WERI-Rb-1 (cell line): ENCODE measurements around the gene CYTL1.

ENCODE experiments used
- DNase-seq: peaks from one replicate; pipeline ENCODE4 v3.0.0-alpha.2; 2020
- H3K27ac ChIP-seq: fragments of 250-450 bp; sonication (Bioruptor Pico); 2 replicates; pipeline ENCODE4 v1.5.1; 2020; ENCODE audit warnings: mild to moderate bottlenecking, moderate library complexity
- H3K27me3 ChIP-seq: fragments of 250-450 bp; sonication (Bioruptor Pico); 2 replicates; pipeline ENCODE4 v1.5.1; 2021; ENCODE audit warnings: mild to moderate bottlenecking, low read depth, moderate library complexity; ENCODE audit not compliant: insufficient read depth, severe bottlenecking
- H3K36me3 ChIP-seq: fragments of 250-450 bp; sonication (Bioruptor Pico); 2 replicates; pipeline ENCODE4 v1.5.1; 2020; ENCODE audit warnings: mild to moderate bottlenecking, moderate library complexity
- H3K4me3 ChIP-seq: 2 replicates; pipeline ENCODE4 v1.5.1; 2011; ENCODE audit warnings: low read depth, mild to moderate bottlenecking, control low read depth, low read length
- H3K9me3 ChIP-seq: fragments of 250-450 bp; sonication (Bioruptor Pico); 2 replicates; pipeline ENCODE4 v1.5.1; 2021; ENCODE audit warnings: mild to moderate bottlenecking, moderate library complexity; ENCODE audit not compliant: severe bottlenecking
- CTCF ChIP-seq: IDR thresholded peaks from 2 replicates; pipeline ENCODE4 v1.5.1; 2011; ENCODE audit warnings: low read depth, mild to moderate bottlenecking, control low read depth, inconsistent platforms, low read length

CYTL1 gene

GRCh38 chr4:5045097-5045496, 25.8 kb upstream of the CYTL1 start:
- Histone ChIP-seq H3K36me3 (no peaks in the 10 kb centered on the region), H3K27ac (no peak overlapping the region), H3K27me3 (no peaks in the 10 kb centered on the region), H3K4me3 (no peak overlapping the region), H3K9me3 (no peaks in the 10 kb centered on the region)
- no peak for TF ChIP-seq CTCF
- no peak for DNase-seq

GRCh38 chr4:5044341-5044740, 25.1 kb upstream of the CYTL1 start:
- H3K27ac ChIP-seq = no peak overlapping the region
- H3K36me3 ChIP-seq = no peaks in the 10 kb centered on the region
- DNase-seq = no peak
- TF ChIP-seq CTCF = no peak
- no peak overlapping the region for H3K4me3 ChIP-seq
- no peaks in the 10 kb centered on the region for H3K9me3 ChIP-seq
- H3K27me3 ChIP-seq = no peaks in the 10 kb centered on the region

- DNase-seq = no peak
These were observed 24.3 kb upstream of the CYTL1 start for GRCh38 chr4:5043579-5043978.

GRCh38 chr4:5041699-5042098, 22.4 kb upstream of the CYTL1 start:
- Histone ChIP-seq H3K4me3 (no peak overlapping the region), H3K27ac (no peak overlapping the region), H3K9me3 (no peaks in the 10 kb centered on the region), H3K27me3 (no peaks in the 10 kb centered on the region), H3K36me3 (no peaks in the 10 kb centered on the region)
- no peak for DNase-seq
- TF ChIP-seq CTCF = no peak

More at GRCh38 chr4:5043579-5043978, 24.3 kb upstream of the CYTL1 start:
- Histone ChIP-seq H3K9me3 (no peaks in the 10 kb centered on the region), H3K36me3 (no peaks in the 10 kb centered on the region), H3K4me3 (no peak overlapping the region), H3K27me3 (no peaks in the 10 kb centered on the region), H3K27ac (no peak overlapping the region)
- TF ChIP-seq CTCF = no peak

- no peak overlapping the region for H3K27ac ChIP-seq
- TF ChIP-seq CTCF = no peak
- no peaks in the 10 kb centered on the region for H3K9me3 ChIP-seq
- H3K4me3 ChIP-seq = no peak overlapping the region
- H3K36me3 ChIP-seq = no peaks in the 10 kb centered on the region
- no peak for DNase-seq
- no peaks in the 10 kb centered on the region for H3K27me3 ChIP-seq
These were observed 21.8 kb upstream of the CYTL1 start for GRCh38 chr4:5040856-5041620.

- H3K4me3 ChIP-seq = no peak overlapping the region
- H3K36me3 ChIP-seq = no peaks in the 10 kb centered on the region
- H3K9me3 ChIP-seq = no peaks in the 10 kb centered on the region
- no peaks in the 10 kb centered on the region for H3K27me3 ChIP-seq
- no peak for TF ChIP-seq CTCF
- no peak for DNase-seq
- no peak overlapping the region for H3K27ac ChIP-seq
These were observed 20.5 kb upstream of the CYTL1 start for GRCh38 chr4:5039800-5040199.
